HepG2 (cell line): ENCODE results near the gene CIBAR2. TPM values are rescaled to one million over a fixed set of nuclear protein-coding genes. Genes with fewer than 3 reads are reported as not detected.

ENCODE experiments used
- CBFB ChIP-seq: sonication (generic); formaldehyde crosslinking; IDR thresholded peaks from 2 replicates; pipeline ENCODE4 v1.4.0; 2020; ENCODE audit warnings: missing genetic modification reagents
- HNF4G ChIP-seq, 2 experiments: sonication (generic) in 1 of 2; formaldehyde crosslinking in 1 of 2; IDR thresholded peaks; 2 replicates each; pipeline versions ENCODE4 v1.4.0 to v1.6.1; 2011 to 2020; ENCODE audit warnings: borderline replicate concordance in 2 of 2, low read depth in 2 of 2, mild to moderate bottlenecking in 2 of 2, low read length in 1 of 2, missing genetic modification reagents in 1 of 2, moderate library complexity in 1 of 2
- HNRNPL ChIP-seq: fragments of 200-400 bp; formaldehyde crosslinking; IDR thresholded peaks from 2 replicates; pipeline ENCODE4 v1.6.1; 2017; ENCODE audit warnings: mild to moderate bottlenecking, low read depth, low read length
- IRX3 ChIP-seq: sonication (generic); formaldehyde crosslinking; IDR thresholded peaks from 2 replicates; pipeline ENCODE4 v1.8.1; 2023; ENCODE audit warnings: mild to moderate bottlenecking, low read depth, missing genetic modification reagents, borderline replicate concordance
- PBX3 ChIP-seq: sonication (generic); formaldehyde crosslinking; IDR thresholded peaks from 2 replicates; pipeline ENCODE4 v1.8.1; 2023; ENCODE audit warnings: missing genetic modification reagents, inconsistent platforms, borderline replicate concordance
- SMARCE1 ChIP-seq: fragments of 450-650 bp; IDR thresholded peaks from 2 replicates; pipeline ENCODE4 v1.6.1; 2017; ENCODE audit warnings: borderline replicate concordance
- SOX13 ChIP-seq, 3 experiments: fragments of 450-650 bp in 1 of 3; sonication (generic) in 1 of 3; formaldehyde crosslinking in 1 of 3; IDR thresholded peaks in 2 of 3; conservative IDR thresholded peaks in 1 of 3; 2 replicates each; pipeline versions ENCODE4 v1.5.0 to v1.6.1; 2016 to 2020; ENCODE audit warnings: antibody characterized with exemption in 1 of 3, mild to moderate bottlenecking in 1 of 3, missing compliant biosample characterization in 1 of 3, missing genetic modification reagents in 1 of 3, moderate library complexity in 1 of 3
- ZBTB20 ChIP-seq: sonication (generic); formaldehyde crosslinking; IDR thresholded peaks from 2 replicates; pipeline ENCODE4 v1.8.1; 2023; ENCODE audit warnings: missing genetic modification reagents, low read depth, mild to moderate bottlenecking, borderline replicate concordance
- ZBTB26 ChIP-seq: IDR thresholded peaks from 2 replicates; pipeline ENCODE4 v1.6.1; 2016; ENCODE audit warnings: missing compliant biosample characterization, missing genetic modification reagents, borderline replicate concordance
- ZFP91 ChIP-seq: sonication (generic); formaldehyde crosslinking; IDR thresholded peaks from 2 replicates; pipeline ENCODE4 v1.9.0; 2022; ENCODE audit warnings: missing genetic modification reagents, mild to moderate bottlenecking, borderline replicate concordance
- ZNF33A ChIP-seq: sonication (generic); formaldehyde crosslinking; IDR thresholded peaks from 2 replicates; pipeline ENCODE4 v1.5.1; 2020; ENCODE audit warnings: missing genetic modification reagents, mild to moderate bottlenecking, moderate library complexity, borderline replicate concordance
- ZNF607 ChIP-seq: sonication (generic); formaldehyde crosslinking; IDR thresholded peaks from 2 replicates; pipeline ENCODE4 v1.5.1; 2020; ENCODE audit warnings: missing genetic modification reagents, mild to moderate bottlenecking, borderline replicate concordance
- polyA plus RNA-seq, 8 experiments: library from polyadenylated mRNA; depleted of rRNA in 3 of 8; stranded (reverse) in 7 of 8; unstranded in 1 of 8; fragments of >200 nt; fragmentation: Illumina TruSeq in 4 of 8; extraction: Trizol in 4 of 8; gene quantifications; 2 replicates each; pipeline versions ENCODE4 v1.2.1 to v1.2.3, GENCODE V29; 2011 to 2016; ENCODE audit warnings: low read depth in 4 of 8, missing spikeins in 1 of 8, mixed read lengths in 1 of 8; ENCODE audit not compliant: insufficient read depth in 1 of 8
- total RNA-seq, 5 experiments: library from RNA; depleted of rRNA; stranded (reverse); fragments of >200 nt; fragmentation: Illumina TruSeq; extraction: Trizol; gene quantifications; 2 replicates each; pipeline ENCODE4 v1.2.3, GENCODE V29; 2016; ENCODE audit warnings: low read depth in 1 of 5
- TF ChIP-seq, protein P1 (sequence below): sonication (generic); formaldehyde crosslinking; IDR thresholded peaks from 2 replicates; pipeline ENCODE4 v1.9.0; 2021; ENCODE audit warnings: missing genetic modification reagents, borderline replicate concordance
- TF ChIP-seq, protein P2 (sequence below), 2 experiments: IDR thresholded peaks; 2 replicates each; pipeline ENCODE4 v1.6.1; 2011 to 2012; ENCODE audit warnings: low read length in 2 of 2, borderline replicate concordance in 1 of 2, low read depth in 1 of 2, mild to moderate bottlenecking in 1 of 2, moderate library complexity in 1 of 2

Gene CIBAR2
- total and polyA plus RNA-seq, 2 of the 13 experiments (the other 11 are each of a cell fraction or from before 2014, with no cell fraction given): not detected

DNA sequence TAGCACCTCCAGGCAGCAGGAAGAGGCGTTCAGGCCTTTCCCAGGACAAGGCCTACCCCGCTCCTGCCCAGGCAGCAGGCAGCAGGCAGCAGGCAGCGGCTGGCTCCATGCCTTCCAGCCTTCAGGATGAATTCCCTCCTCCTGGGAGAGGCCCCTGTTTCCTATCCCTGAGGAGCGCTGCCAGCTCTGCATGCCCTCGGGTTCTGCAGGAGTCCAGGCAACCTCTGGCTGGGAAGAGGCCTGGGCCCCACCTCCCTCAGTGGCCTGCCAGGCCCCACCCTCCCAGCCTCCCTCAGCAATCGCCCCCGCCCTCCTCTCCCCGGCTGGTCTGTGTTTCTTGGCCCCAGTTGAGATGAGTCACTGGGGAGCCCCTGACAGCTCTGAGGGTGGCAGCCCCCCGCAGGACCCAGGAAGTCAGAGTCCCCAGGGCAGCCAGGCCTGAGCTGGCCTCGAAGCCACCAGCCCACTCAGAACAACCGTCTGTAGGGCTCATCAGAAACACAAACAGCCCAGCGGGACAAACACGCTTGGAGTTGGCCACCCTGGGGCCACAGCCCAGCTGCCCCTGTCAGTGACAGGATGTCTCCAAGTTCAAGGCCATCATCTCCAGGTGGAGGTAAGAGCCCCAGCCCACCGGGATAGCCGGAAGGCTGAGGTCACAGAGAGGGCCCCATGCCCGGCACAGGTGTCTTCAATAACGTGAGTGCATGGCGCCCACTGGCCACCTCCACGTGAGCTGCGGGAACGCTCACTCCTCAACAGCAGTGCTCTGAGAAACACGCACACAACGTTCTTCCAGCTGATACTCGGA lies 39.5 kb upstream of the CIBAR2 start (continued):
- TF ChIP-seq HNF4G (IDR thresholded peaks at IDR 0.05; ENCODE audit: borderline replicate concordance, low read depth, low read length) (no peak), HNF4G (CRISPR knock-in tag; IDR thresholded peaks at IDR 0.05; ENCODE audit: borderline replicate concordance, low read depth) (0 out of 2 replicates have a peak, but pooled peaks have one; percentile 54), SMARCE1 (no peak), ZBTB26 (CRISPR knock-in tag) (no peak), CBFB (CRISPR knock-in tag) (no peak), ZNF607 (CRISPR knock-in tag) (no peak), HNRNPL (0 out of 2 replicates have a peak, but pooled peaks have one; percentile 24), ZNF33A (CRISPR knock-in tag) (no peak), SOX13 (IDR thresholded peaks at IDR 0.05) (no peak), SOX13 (CRISPR knock-in tag; conservative IDR thresholded peaks at IDR 0.05 in 1 of 2, IDR thresholded peaks at IDR 0.05 in 1 of 2) (0 out of 4 replicates have a peak, but pooled peaks of 1 of the 2 experiments have one; percentile 6), ZBTB20 (CRISPR knock-in tag) (no peak), ZFP91 (CRISPR knock-in tag) (no peak; the same call in 1 of the 2 replicates), IRX3 (CRISPR knock-in tag) (no peak), PBX3 (CRISPR knock-in tag) (no peak)
- TF ChIP-seq, protein P1, sequence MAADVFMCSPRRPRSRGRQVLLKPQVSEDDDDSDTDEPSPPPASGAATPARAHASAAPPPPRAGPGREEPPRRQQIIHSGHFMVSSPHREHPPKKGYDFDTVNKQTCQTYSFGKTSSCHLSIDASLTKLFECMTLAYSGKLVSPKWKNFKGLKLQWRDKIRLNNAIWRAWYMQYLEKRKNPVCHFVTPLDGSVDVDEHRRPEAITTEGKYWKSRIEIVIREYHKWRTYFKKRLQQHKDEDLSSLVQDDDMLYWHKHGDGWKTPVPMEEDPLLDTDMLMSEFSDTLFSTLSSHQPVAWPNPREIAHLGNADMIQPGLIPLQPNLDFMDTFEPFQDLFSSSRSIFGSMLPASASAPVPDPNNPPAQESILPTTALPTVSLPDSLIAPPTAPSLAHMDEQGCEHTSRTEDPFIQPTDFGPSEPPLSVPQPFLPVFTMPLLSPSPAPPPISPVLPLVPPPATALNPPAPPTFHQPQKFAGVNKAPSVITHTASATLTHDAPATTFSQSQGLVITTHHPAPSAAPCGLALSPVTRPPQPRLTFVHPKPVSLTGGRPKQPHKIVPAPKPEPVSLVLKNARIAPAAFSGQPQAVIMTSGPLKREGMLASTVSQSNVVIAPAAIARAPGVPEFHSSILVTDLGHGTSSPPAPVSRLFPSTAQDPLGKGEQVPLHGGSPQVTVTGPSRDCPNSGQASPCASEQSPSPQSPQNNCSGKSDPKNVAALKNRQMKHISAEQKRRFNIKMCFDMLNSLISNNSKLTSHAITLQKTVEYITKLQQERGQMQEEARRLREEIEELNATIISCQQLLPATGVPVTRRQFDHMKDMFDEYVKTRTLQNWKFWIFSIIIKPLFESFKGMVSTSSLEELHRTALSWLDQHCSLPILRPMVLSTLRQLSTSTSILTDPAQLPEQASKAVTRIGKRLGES (CRISPR knock-in tag): no peak
- TF ChIP-seq, protein P2, sequence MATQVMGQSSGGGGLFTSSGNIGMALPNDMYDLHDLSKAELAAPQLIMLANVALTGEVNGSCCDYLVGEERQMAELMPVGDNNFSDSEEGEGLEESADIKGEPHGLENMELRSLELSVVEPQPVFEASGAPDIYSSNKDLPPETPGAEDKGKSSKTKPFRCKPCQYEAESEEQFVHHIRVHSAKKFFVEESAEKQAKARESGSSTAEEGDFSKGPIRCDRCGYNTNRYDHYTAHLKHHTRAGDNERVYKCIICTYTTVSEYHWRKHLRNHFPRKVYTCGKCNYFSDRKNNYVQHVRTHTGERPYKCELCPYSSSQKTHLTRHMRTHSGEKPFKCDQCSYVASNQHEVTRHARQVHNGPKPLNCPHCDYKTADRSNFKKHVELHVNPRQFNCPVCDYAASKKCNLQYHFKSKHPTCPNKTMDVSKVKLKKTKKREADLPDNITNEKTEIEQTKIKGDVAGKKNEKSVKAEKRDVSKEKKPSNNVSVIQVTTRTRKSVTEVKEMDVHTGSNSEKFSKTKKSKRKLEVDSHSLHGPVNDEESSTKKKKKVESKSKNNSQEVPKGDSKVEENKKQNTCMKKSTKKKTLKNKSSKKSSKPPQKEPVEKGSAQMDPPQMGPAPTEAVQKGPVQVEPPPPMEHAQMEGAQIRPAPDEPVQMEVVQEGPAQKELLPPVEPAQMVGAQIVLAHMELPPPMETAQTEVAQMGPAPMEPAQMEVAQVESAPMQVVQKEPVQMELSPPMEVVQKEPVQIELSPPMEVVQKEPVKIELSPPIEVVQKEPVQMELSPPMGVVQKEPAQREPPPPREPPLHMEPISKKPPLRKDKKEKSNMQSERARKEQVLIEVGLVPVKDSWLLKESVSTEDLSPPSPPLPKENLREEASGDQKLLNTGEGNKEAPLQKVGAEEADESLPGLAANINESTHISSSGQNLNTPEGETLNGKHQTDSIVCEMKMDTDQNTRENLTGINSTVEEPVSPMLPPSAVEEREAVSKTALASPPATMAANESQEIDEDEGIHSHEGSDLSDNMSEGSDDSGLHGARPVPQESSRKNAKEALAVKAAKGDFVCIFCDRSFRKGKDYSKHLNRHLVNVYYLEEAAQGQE (IDR thresholded peaks at IDR 0.05; ENCODE audit: borderline replicate concordance in 1 of 2, low read depth in 1 of 2, low read length in 2 of 2): no peak
